HepG2 (cell line): ENCODE results near the gene GLTPD2. TPM values are rescaled to one million over a fixed set of nuclear protein-coding genes. Genes with fewer than 3 reads are reported as not detected.

Experiments used
- ATF7 ChIP-seq, 2 experiments: fragments of 450-650 bp in 1 of 2; sonication (generic) in 1 of 2; formaldehyde crosslinking in 1 of 2; IDR thresholded peaks; 2 replicates each; pipeline versions ENCODE4 v1.4.0 to v1.6.1; 2016 to 2020; ENCODE audit warnings: antibody characterized with exemption in 1 of 2, mild to moderate bottlenecking in 1 of 2, missing genetic modification reagents in 1 of 2
- CBX5 ChIP-seq: sonication (generic); formaldehyde crosslinking; IDR thresholded peaks from 2 replicates; pipeline ENCODE4 v1.4.0; 2020; ENCODE audit warnings: missing genetic modification reagents, borderline replicate concordance
- CENPBD1 ChIP-seq: sonication (generic); formaldehyde crosslinking; IDR thresholded peaks from 2 replicates; pipeline ENCODE4 v1.8.0; 2022; ENCODE audit warnings: missing genetic modification reagents, low read depth, mild to moderate bottlenecking, borderline replicate concordance
- CENPT ChIP-seq: sonication (generic); formaldehyde crosslinking; IDR thresholded peaks from 2 replicates; pipeline ENCODE4 v1.8.0; 2022; ENCODE audit warnings: low read depth, mild to moderate bottlenecking, moderate library complexity, missing genetic modification reagents
- DR1 ChIP-seq: sonication (generic); formaldehyde crosslinking; IDR thresholded peaks from 2 replicates; pipeline ENCODE4 v1.8.0; 2021; ENCODE audit warnings: mild to moderate bottlenecking, missing genetic modification reagents, inconsistent platforms
- FOSL1 ChIP-seq: sonication (generic); formaldehyde crosslinking; IDR thresholded peaks from 2 replicates; pipeline ENCODE4 v1.9.0; 2021; ENCODE audit warnings: missing genetic modification reagents, borderline replicate concordance
- KMT2A ChIP-seq: sonication (generic); formaldehyde crosslinking; IDR thresholded peaks from 2 replicates; pipeline ENCODE4 v1.4.0; 2020; ENCODE audit warnings: missing genetic modification reagents
- MED1 ChIP-seq: sonication (generic); formaldehyde crosslinking; IDR thresholded peaks from 2 replicates; pipeline ENCODE4 v1.4.0; 2020; ENCODE audit warnings: missing genetic modification reagents
- MIER2 ChIP-seq: IDR thresholded peaks from 2 replicates; pipeline ENCODE4 v1.6.1; 2016; ENCODE audit warnings: missing biosample characterization, missing genetic modification reagents
- MTF2 ChIP-seq: sonication (generic); formaldehyde crosslinking; IDR thresholded peaks from 2 replicates; pipeline ENCODE4 v1.5.0; 2020; ENCODE audit warnings: missing genetic modification reagents, borderline replicate concordance
- SRSF1 ChIP-seq: fragments of 200-400 bp; formaldehyde crosslinking; optimal IDR thresholded peaks from 2 replicates; pipeline ENCODE3; 2017; ENCODE audit warnings: mild to moderate bottlenecking, low read depth, low read length, moderate library complexity
- STAT6 ChIP-seq: sonication (generic); formaldehyde crosslinking; IDR thresholded peaks from 2 replicates; pipeline ENCODE4 v1.4.0; 2020; ENCODE audit warnings: missing genetic modification reagents, mild to moderate bottlenecking, borderline replicate concordance
- SUZ12 ChIP-seq: fragments of 150-350 bp; IDR thresholded peaks from 2 replicates; pipeline ENCODE4 v1.6.1; 2014; ENCODE audit warnings: low read depth, low read length
- YEATS2 ChIP-seq: sonication (generic); formaldehyde crosslinking; IDR thresholded peaks from 2 replicates; pipeline ENCODE4 v1.4.0; 2020; ENCODE audit warnings: missing genetic modification reagents, borderline replicate concordance
- ZNF101 ChIP-seq: sonication (generic); formaldehyde crosslinking; IDR thresholded peaks from 2 replicates; pipeline ENCODE4 v1.4.0; 2020; ENCODE audit warnings: mild to moderate bottlenecking, low read depth, missing genetic modification reagents, borderline replicate concordance
- ZNF138 ChIP-seq: sonication (generic); formaldehyde crosslinking; IDR thresholded peaks from 2 replicates; pipeline ENCODE4 v1.5.0; 2020; ENCODE audit warnings: mild to moderate bottlenecking, low read depth, missing genetic modification reagents
- ZNF160 ChIP-seq: sonication (generic); formaldehyde crosslinking; IDR thresholded peaks from 2 replicates; pipeline ENCODE4 v1.8.0; 2022; ENCODE audit warnings: mild to moderate bottlenecking, inconsistent platforms, missing genetic modification reagents
- ZNF282 ChIP-seq: fragments of 450-650 bp; IDR thresholded peaks from 2 replicates; pipeline ENCODE4 v1.6.1; 2018; ENCODE audit not compliant: partially characterized antibody
- ZNF331 ChIP-seq: sonication (generic); formaldehyde crosslinking; IDR thresholded peaks from 2 replicates; pipeline ENCODE4 v1.4.0; 2020; ENCODE audit warnings: missing genetic modification reagents
- ZNF33A ChIP-seq: sonication (generic); formaldehyde crosslinking; IDR thresholded peaks from 2 replicates; pipeline ENCODE4 v1.5.1; 2020; ENCODE audit warnings: missing genetic modification reagents, mild to moderate bottlenecking, moderate library complexity, borderline replicate concordance
- ZNF343 ChIP-seq: sonication (generic); formaldehyde crosslinking; IDR thresholded peaks from 2 replicates; pipeline ENCODE4 v1.4.0; 2020; ENCODE audit warnings: mild to moderate bottlenecking, missing genetic modification reagents
- ZNF350 ChIP-seq: sonication (generic); formaldehyde crosslinking; IDR thresholded peaks from 2 replicates; pipeline ENCODE4 v1.4.0; 2020; ENCODE audit warnings: mild to moderate bottlenecking, low read depth, missing genetic modification reagents, borderline replicate concordance
- ZNF639 ChIP-seq: conservative IDR thresholded peaks from 2 replicates; pipeline ENCODE4 v1.6.1; 2018; ENCODE audit warnings: missing genetic modification reagents
- ZNF670 ChIP-seq: sonication (generic); formaldehyde crosslinking; IDR thresholded peaks from 2 replicates; pipeline ENCODE4 v1.8.0; 2022; ENCODE audit warnings: mild to moderate bottlenecking, missing genetic modification reagents, borderline replicate concordance
- ZUFSP ChIP-seq: sonication (generic); formaldehyde crosslinking; IDR thresholded peaks from 2 replicates; pipeline ENCODE4 v1.9.0; 2021; ENCODE audit warnings: missing genetic modification reagents, mild to moderate bottlenecking, borderline replicate concordance
- polyA plus RNA-seq, 8 experiments: library from polyadenylated mRNA; depleted of rRNA in 3 of 8; stranded (reverse) in 7 of 8; unstranded in 1 of 8; fragments of >200 nt; fragmentation: Illumina TruSeq in 4 of 8; extraction: Trizol in 4 of 8; gene quantifications; 2 replicates each; pipeline versions ENCODE4 v1.2.1 to v1.2.3, GENCODE V29; 2011 to 2016; ENCODE audit warnings: low read depth in 4 of 8, missing spikeins in 1 of 8, mixed read lengths in 1 of 8; ENCODE audit not compliant: insufficient read depth in 1 of 8
- total RNA-seq, 5 experiments: library from RNA; depleted of rRNA; stranded (reverse); fragments of >200 nt; fragmentation: Illumina TruSeq; extraction: Trizol; gene quantifications; 2 replicates each; pipeline ENCODE4 v1.2.3, GENCODE V29; 2016; ENCODE audit warnings: low read depth in 1 of 5

GLTPD2 gene
- total and polyA plus RNA-seq, 2 of the 13 experiments (the other 11 are each of a cell fraction or from before 2014, with no cell fraction given), result 7.5 to 12.9 TPM

GRCh38 chr17:4833178-4833940, 44.6 kb downstream of the GLTPD2 start, which contains the start of gene MINK1 (continued):
- TF ChIP-seq STAT6 (CRISPR knock-in tag), result no peak
- no peak for TF ChIP-seq ZNF138 (CRISPR knock-in tag)
- no peak for TF ChIP-seq KMT2A (CRISPR knock-in tag)
- TF ChIP-seq ZNF282, result no peak
- TF ChIP-seq ATF7 (IDR thresholded peaks at IDR 0.05), result no peak
- TF ChIP-seq ATF7 (CRISPR knock-in tag; IDR thresholded peaks at IDR 0.05), result no peak
- no peak for TF ChIP-seq ZUFSP
- no peak for TF ChIP-seq ZNF33A (CRISPR knock-in tag)
- no peak for TF ChIP-seq ZNF331 (CRISPR knock-in tag)
- TF ChIP-seq MTF2 (CRISPR knock-in tag), result no peak
- TF ChIP-seq ZNF639 (CRISPR knock-in tag), result no peak
- no peak for TF ChIP-seq ZNF101
- TF ChIP-seq CENPT (CRISPR knock-in tag), result no peak
- peak; percentile 20 for TF ChIP-seq SRSF1
- peak; percentile 36 for TF ChIP-seq MED1 (CRISPR knock-in tag)
- no peak for TF ChIP-seq ZNF160
- TF ChIP-seq CENPBD1 (CRISPR knock-in tag), result no peak
- 0 out of 2 replicates have a peak, but pooled peaks have one; percentile 58 for TF ChIP-seq ZNF343 (CRISPR knock-in tag)
- no peak for TF ChIP-seq ZNF670 (CRISPR knock-in tag)
- no peak for TF ChIP-seq DR1 (CRISPR knock-in tag)
- TF ChIP-seq FOSL1 (CRISPR knock-in tag), result no peak
- TF ChIP-seq YEATS2 (CRISPR knock-in tag), result no peak
- TF ChIP-seq ZNF350 (CRISPR knock-in tag), result no peak
- TF ChIP-seq MIER2 (CRISPR knock-in tag), result no peak
- no peak for TF ChIP-seq CBX5 (CRISPR knock-in tag)
- no peak for TF ChIP-seq SUZ12
